ENCODE results near the gene SEC63.
"Not testable (repeated sequence)": the region's sequence is repeated elsewhere in the genome, so short reads cannot be mapped to it uniquely, and the experiment has no call there.

SEC63 gene

DNA sequence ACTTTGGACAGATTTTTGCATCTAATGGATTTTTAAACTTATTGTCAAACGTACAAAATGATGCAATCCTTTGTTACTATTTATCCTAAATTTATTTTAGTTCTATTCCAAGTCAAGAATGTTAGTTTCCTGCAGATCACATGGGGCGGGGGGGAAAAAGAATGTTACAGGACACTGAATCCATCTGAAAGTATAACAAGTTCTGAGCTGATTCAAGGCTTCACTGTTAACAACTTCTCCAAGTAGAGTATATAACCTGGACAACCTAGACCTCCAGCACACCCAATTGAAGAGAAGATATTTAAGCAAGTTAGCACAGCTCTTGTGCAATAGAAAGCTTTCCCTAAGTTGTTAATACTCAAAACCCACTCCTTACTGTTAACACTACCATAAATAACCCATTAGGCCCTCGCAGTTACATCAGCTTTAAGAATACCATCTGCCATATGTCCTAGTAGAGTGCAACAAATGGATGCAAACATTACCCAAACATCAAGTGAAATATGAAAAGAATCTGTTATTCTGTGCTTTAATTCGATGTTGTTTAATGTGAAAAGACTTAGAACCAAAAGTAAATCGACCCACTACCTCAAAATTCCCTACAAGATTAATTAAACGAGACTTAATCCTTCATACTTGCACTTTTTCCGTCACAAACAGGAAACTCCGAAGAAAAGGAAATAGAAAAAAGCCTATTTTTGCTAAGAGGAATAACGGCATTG, 1.3 kb downstream of the SEC63 start:
- TF ChIP-seq SPI1 (IDR thresholded peaks at IDR 0.05; ENCODE audit: low read depth, low read length) (no peak), POLR2AphosphoS5 (IDR thresholded peaks at IDR 0.05; ENCODE audit: low read depth, low read length) (no peak), POU2F2 (IDR thresholded peaks at IDR 0.05; ENCODE audit: low read depth, low read length) (no peak), POLR2A (IDR thresholded peaks at IDR 0.05; ENCODE audit: low read depth, low read length) (no peak), PAX5 (IDR thresholded peaks at IDR 0.05; ENCODE audit: insufficient read depth, low read length, severe bottlenecking) (no peak), TAF1 (IDR thresholded peaks at IDR 0.05; ENCODE audit: low read depth, low read length) (no peak)
- peak; percentile 43 for FAIRE-seq
- DNase-seq (ENCODE audit: insufficient read length, low spot score): no peak

DNA sequence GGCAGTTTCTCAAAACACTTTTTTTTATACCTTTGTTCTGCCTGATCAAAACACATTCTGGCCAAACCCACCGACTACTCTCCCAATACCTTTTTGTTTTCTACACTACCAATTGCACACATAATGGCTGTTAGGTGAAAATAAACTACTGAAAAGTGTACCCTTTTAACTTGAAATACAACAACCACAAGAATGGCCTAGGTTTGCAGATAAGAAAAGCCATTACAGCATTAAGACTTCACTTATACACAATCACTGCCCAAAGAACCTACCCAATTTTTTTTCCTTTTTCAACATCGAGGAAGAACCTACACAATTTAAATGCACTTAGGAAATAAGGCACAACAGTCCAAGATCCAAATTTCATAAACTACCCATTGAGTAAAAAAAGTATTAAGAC, 1.8 kb downstream of the SEC63 start:
- TF ChIP-seq POU2F2 (IDR thresholded peaks at IDR 0.05; ENCODE audit: low read depth, low read length): no peak
- TF ChIP-seq POLR2AphosphoS5 (IDR thresholded peaks at IDR 0.05; ENCODE audit: low read depth, low read length): no peak
- no peak for TF ChIP-seq POLR2A (IDR thresholded peaks at IDR 0.05; ENCODE audit: low read depth, low read length)
- TF ChIP-seq TAF1 (IDR thresholded peaks at IDR 0.05; ENCODE audit: low read depth, low read length): no peak
- no peak for TF ChIP-seq PAX5 (IDR thresholded peaks at IDR 0.05; ENCODE audit: insufficient read depth, low read length, severe bottlenecking)
- FAIRE-seq: no peak
- DNase-seq (ENCODE audit: insufficient read length, low spot score): no peak

- not testable (repeated sequence) for DNase-seq (ENCODE audit: insufficient read length, low spot score); FAIRE-seq
Observed at GRCh38 chr6:107953858-107954414, 4.1 kb downstream of the SEC63 start.

- DNase-seq (ENCODE audit: insufficient read length, low spot score): no peak
- FAIRE-seq: peak; percentile 31
- no peak for TF ChIP-seq POLR2AphosphoS5 (IDR thresholded peaks at IDR 0.05; ENCODE audit: low read depth, low read length)
- TF ChIP-seq PAX5 (IDR thresholded peaks at IDR 0.05; ENCODE audit: insufficient read depth, low read length, severe bottlenecking): no peak
- TF ChIP-seq TAF1 (IDR thresholded peaks at IDR 0.05; ENCODE audit: low read depth, low read length): no peak
- no peak for TF ChIP-seq POU2F2 (IDR thresholded peaks at IDR 0.05; ENCODE audit: low read depth, low read length)
- TF ChIP-seq POLR2A (IDR thresholded peaks at IDR 0.05; ENCODE audit: low read depth, low read length): no peak
Observed at GRCh38 chr6:107943626-107944439, 14.2 kb downstream of the SEC63 start.

GRCh38 chr6:107942142-107942541, 15.9 kb downstream of the SEC63 start:
- no peak for FAIRE-seq
- no peak for TF ChIP-seq POLR2A (IDR thresholded peaks at IDR 0.05; ENCODE audit: low read depth, low read length)
- no peak for TF ChIP-seq SPI1 (IDR thresholded peaks at IDR 0.05; ENCODE audit: low read depth, low read length)
- no peak for TF ChIP-seq PAX5 (IDR thresholded peaks at IDR 0.05; ENCODE audit: insufficient read depth, low read length, severe bottlenecking)
- no peak for TF ChIP-seq POU2F2 (IDR thresholded peaks at IDR 0.05; ENCODE audit: low read depth, low read length)
- TF ChIP-seq TAF1 (IDR thresholded peaks at IDR 0.05; ENCODE audit: low read depth, low read length): no peak
- TF ChIP-seq POLR2AphosphoS5 (IDR thresholded peaks at IDR 0.05; ENCODE audit: low read depth, low read length): no peak
- DNase-seq (ENCODE audit: insufficient read length, low spot score): no peak

GRCh38 chr6:107941627-107942026, 16.4 kb downstream of the SEC63 start:
- FAIRE-seq (no peak), DNase-seq (ENCODE audit: insufficient read length, low spot score) (no peak)
- TF ChIP-seq SPI1 (IDR thresholded peaks at IDR 0.05; ENCODE audit: low read depth, low read length): no peak
- TF ChIP-seq PAX5 (IDR thresholded peaks at IDR 0.05; ENCODE audit: insufficient read depth, low read length, severe bottlenecking): no peak
- no peak for TF ChIP-seq POU2F2 (IDR thresholded peaks at IDR 0.05; ENCODE audit: low read depth, low read length)
- TF ChIP-seq TAF1 (IDR thresholded peaks at IDR 0.05; ENCODE audit: low read depth, low read length): no peak
- no peak for TF ChIP-seq POLR2AphosphoS5 (IDR thresholded peaks at IDR 0.05; ENCODE audit: low read depth, low read length)
- no peak for TF ChIP-seq POLR2A (IDR thresholded peaks at IDR 0.05; ENCODE audit: low read depth, low read length)

- no peak for TF ChIP-seq POLR2A (IDR thresholded peaks at IDR 0.05; ENCODE audit: low read depth, low read length)
- no peak for TF ChIP-seq TAF1 (IDR thresholded peaks at IDR 0.05; ENCODE audit: low read depth, low read length)
- no peak for TF ChIP-seq PAX5 (IDR thresholded peaks at IDR 0.05; ENCODE audit: insufficient read depth, low read length, severe bottlenecking)
- no peak for TF ChIP-seq SPI1 (IDR thresholded peaks at IDR 0.05; ENCODE audit: low read depth, low read length)
- TF ChIP-seq POU2F2 (IDR thresholded peaks at IDR 0.05; ENCODE audit: low read depth, low read length): no peak
- TF ChIP-seq POLR2AphosphoS5 (IDR thresholded peaks at IDR 0.05; ENCODE audit: low read depth, low read length): no peak
- no peak for DNase-seq (ENCODE audit: insufficient read length, low spot score)
- FAIRE-seq: no peak
Observed at GRCh38 chr6:107941199-107941598, 16.8 kb downstream of the SEC63 start.

DNA sequence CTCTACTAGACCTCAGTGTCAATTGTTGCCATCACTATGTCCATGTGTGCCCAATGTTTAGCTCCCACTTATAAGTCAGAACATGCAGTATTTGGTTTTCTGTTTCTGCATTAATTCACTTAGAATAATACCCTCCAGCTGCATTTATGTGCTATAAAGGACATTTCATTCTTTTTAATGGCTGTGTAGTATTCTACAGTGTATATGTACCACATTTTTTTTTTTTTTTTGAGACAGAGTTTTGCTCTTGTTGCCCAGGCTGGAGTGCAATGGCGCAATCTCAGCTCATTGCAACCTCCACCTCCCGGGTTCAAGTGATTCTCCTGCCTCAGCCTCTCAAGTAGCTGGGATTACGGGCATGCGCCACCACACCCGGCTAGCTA, 21.1 kb downstream of the SEC63 start:
- not testable (repeated sequence) for DNase-seq (ENCODE audit: insufficient read length, low spot score); FAIRE-seq

DNA sequence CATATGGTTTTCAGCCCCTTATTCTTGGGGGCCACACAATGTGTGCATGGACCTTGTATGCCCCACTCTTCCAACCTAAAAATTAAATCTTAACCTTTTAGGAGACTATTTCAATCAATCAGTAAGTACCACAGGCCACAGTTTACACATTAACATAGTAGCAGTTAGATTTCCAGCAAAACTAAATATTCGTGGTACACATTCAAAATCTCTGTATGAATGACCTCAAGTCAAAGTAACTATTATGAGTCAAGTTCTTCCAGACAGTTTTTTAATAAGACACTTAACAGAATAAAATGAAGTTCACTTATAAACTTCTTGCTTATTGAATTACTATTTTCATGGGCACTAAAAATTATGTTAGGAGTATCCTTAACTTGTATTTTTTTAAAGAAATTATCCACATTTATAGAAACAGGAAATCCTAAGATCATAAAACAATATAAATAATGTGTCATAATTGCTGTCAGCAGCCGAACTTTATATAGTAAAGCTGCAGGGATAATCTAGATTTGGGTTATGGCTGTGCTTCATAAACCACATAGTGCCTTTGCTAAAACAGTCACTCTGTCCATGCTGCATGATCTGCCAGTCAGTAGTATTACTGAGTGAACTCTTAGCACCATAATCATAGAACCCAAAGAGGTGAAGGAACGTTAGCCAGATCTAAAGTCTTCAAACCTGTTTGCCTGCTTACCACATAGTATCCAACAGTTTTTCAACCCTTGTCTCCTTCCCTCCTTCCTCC, 21.7 kb downstream of the SEC63 start:
- no peak for DNase-seq (ENCODE audit: insufficient read length, low spot score)
- no peak for FAIRE-seq
- TF ChIP-seq POLR2A (IDR thresholded peaks at IDR 0.05; ENCODE audit: low read depth, low read length) (no peak), POLR2AphosphoS5 (IDR thresholded peaks at IDR 0.05; ENCODE audit: low read depth, low read length) (no peak), TAF1 (IDR thresholded peaks at IDR 0.05; ENCODE audit: low read depth, low read length) (no peak), POU2F2 (IDR thresholded peaks at IDR 0.05; ENCODE audit: low read depth, low read length) (no peak)

DNA sequence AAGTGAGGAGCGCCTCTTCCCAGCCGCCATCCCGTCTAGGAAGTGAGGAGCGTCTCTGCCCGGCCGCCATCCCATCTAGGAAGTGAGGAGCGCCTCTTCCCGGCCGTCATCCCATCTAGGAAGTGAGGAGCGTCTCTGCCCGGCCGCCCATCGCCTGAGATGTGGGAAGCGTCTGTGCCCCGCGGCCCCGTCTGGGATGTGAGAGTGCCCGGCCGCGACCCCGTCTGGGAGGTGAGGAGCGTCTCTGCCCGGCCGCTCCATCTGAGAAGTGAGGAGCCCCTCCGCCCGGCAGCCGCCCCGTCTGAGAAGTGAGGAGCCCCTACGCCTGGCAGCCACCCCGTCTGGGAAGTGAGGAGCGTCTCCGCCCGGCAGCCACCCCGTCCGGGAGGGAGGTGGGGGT, 23.8 kb downstream of the SEC63 start:
- FAIRE-seq; DNase-seq (ENCODE audit: insufficient read length, low spot score): not testable (repeated sequence)
